ENCODE results near the gene SLC34A3. TPM values are rescaled to one million over a fixed set of nuclear protein-coding genes. Genes with fewer than 3 reads are reported as not detected.

The SLC34A3 gene
- total RNA-seq, 1 experiment from 2014 or later: 0.13 TPM

DNA sequence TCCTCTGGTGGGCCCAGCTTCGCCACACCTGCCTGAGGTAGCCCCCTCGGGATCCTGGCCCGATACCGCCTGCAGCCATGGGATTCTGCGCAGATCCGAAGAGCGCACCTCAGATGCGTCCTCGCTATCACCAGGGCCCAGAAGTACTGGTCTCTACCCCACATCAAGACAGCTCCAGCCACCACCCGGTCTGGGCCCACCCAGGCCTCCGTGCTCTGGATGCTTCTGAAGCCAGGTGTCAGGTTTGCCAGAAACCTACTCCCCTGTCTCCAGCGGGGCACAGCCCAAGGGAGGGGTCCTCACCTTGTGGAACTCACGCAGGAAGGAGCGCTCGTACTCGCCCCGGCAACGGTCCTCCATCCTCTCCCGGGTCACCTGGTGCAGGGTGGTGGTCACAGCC is 44.8 kb upstream of the SLC34A3 start:
- H3K27me3 Mint-ChIP-seq (ENCODE audit: low read depth): no peaks in the 10 kb centered on the region; the same call in 1 of the 2 replicates
- POLR2A ChIA-PET: no interaction called here
- H3K4me1 Mint-ChIP-seq: peaks cover 20% of the 10 kb centered on the region
- no peak overlapping the region for H3K4me3 Mint-ChIP-seq
- no peak for TF ChIP-seq CREM (CRISPR knock-in tag; IDR thresholded peaks at IDR 0.05)
- ATAC-seq (no peak), DNase-seq (ENCODE audit: low spot score) (no peak)
- H3K36me3 Mint-ChIP-seq: peaks cover 9% of the 10 kb centered on the region
- H3K9me3 Mint-ChIP-seq: no peaks in the 10 kb centered on the region
- CTCF ChIA-PET: no interaction called here
- H3K27ac Mint-ChIP-seq: no peak overlapping the region

DNA sequence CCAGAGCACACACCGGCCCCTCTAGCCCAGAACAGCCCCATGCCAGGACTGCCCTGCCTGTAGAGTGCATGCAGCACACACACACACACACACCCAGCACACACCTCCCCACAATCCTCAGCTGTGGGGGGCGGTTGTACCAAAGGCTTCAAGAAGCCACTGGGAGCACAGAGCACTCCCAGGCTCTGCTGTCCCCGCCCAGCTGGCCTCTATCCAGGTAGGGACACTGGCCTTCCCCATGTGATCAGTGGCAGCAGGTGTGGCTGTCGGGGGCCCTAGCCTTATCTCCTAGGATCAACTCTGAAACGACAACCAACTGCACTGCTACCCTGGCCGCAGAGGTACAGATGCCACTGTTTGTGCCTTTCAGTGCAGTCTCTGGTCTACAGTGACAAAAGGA is 44.3 kb upstream of the SLC34A3 start:
- peaks cover 9% of the 10 kb centered on the region for H3K36me3 Mint-ChIP-seq
- POLR2A ChIA-PET: no interaction called here
- peak overlapping the region; percentile 91 for H3K4me3 Mint-ChIP-seq
- TF ChIP-seq RELA (CRISPR knock-in tag; IDR thresholded peaks at IDR 0.05; ENCODE audit: borderline replicate concordance) (no peak), ELF4 (CRISPR knock-in tag; IDR thresholded peaks at IDR 0.05; ENCODE audit: low read depth) (no peak), TCF7 (CRISPR knock-in tag; IDR thresholded peaks at IDR 0.05; ENCODE audit: low read depth) (no peak), JUN (CRISPR knock-in tag; IDR thresholded peaks at IDR 0.05) (no peak), ERG (CRISPR knock-in tag; IDR thresholded peaks at IDR 0.05) (no peak), TP53 (CRISPR knock-in tag; IDR thresholded peaks at IDR 0.05) (no peak), KAT7 (CRISPR knock-in tag; IDR thresholded peaks at IDR 0.05; ENCODE audit: borderline replicate concordance) (no peak), CREB1 (CRISPR knock-in tag; IDR thresholded peaks at IDR 0.05) (no peak), ZNF671 (CRISPR knock-in tag; IDR thresholded peaks at IDR 0.05) (no peak), FOXP1 (CRISPR knock-in tag; IDR thresholded peaks at IDR 0.05; ENCODE audit: borderline replicate concordance) (no peak), NFATC4 (CRISPR knock-in tag; IDR thresholded peaks at IDR 0.05) (no peak), ZNF317 (CRISPR knock-in tag; IDR thresholded peaks at IDR 0.05; ENCODE audit: borderline replicate concordance, low read depth) (no peak), IRF2 (CRISPR knock-in tag; IDR thresholded peaks at IDR 0.05; ENCODE audit: borderline replicate concordance, low read depth) (no peak), GTF2I (CRISPR knock-in tag; conservative IDR thresholded peaks at IDR 0.05) (no peak), NFE2L1 (CRISPR knock-in tag; IDR thresholded peaks at IDR 0.05) (no peak), CDX4 (CRISPR knock-in tag; IDR thresholded peaks at IDR 0.05; ENCODE audit: borderline replicate concordance) (no peak), MXD4 (CRISPR knock-in tag; IDR thresholded peaks at IDR 0.05; ENCODE audit: borderline replicate concordance) (no peak)
- TF ChIP-seq, protein P1, sequence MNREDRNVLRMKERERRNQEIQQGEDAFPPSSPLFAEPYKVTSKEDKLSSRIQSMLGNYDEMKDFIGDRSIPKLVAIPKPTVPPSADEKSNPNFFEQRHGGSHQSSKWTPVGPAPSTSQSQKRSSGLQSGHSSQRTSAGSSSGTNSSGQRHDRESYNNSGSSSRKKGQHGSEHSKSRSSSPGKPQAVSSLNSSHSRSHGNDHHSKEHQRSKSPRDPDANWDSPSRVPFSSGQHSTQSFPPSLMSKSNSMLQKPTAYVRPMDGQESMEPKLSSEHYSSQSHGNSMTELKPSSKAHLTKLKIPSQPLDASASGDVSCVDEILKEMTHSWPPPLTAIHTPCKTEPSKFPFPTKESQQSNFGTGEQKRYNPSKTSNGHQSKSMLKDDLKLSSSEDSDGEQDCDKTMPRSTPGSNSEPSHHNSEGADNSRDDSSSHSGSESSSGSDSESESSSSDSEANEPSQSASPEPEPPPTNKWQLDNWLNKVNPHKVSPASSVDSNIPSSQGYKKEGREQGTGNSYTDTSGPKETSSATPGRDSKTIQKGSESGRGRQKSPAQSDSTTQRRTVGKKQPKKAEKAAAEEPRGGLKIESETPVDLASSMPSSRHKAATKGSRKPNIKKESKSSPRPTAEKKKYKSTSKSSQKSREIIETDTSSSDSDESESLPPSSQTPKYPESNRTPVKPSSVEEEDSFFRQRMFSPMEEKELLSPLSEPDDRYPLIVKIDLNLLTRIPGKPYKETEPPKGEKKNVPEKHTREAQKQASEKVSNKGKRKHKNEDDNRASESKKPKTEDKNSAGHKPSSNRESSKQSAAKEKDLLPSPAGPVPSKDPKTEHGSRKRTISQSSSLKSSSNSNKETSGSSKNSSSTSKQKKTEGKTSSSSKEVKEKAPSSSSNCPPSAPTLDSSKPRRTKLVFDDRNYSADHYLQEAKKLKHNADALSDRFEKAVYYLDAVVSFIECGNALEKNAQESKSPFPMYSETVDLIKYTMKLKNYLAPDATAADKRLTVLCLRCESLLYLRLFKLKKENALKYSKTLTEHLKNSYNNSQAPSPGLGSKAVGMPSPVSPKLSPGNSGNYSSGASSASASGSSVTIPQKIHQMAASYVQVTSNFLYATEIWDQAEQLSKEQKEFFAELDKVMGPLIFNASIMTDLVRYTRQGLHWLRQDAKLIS (CRISPR knock-in tag; IDR thresholded peaks at IDR 0.05; ENCODE audit: borderline replicate concordance): no peak
- TF ChIP-seq, protein P2, sequence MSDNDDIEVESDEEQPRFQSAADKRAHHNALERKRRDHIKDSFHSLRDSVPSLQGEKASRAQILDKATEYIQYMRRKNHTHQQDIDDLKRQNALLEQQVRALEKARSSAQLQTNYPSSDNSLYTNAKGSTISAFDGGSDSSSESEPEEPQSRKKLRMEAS (CRISPR knock-in tag; IDR thresholded peaks at IDR 0.05): no peak
- TF ChIP-seq, protein P3, sequence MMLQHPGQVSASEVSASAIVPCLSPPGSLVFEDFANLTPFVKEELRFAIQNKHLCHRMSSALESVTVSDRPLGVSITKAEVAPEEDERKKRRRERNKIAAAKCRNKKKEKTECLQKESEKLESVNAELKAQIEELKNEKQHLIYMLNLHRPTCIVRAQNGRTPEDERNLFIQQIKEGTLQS (CRISPR knock-in tag; conservative IDR thresholded peaks at IDR 0.05): no peak
- CTCF ChIA-PET: interaction anchor here (1.8 kb wide), 1 partner anchor 50 kb away, joined by 6 read pairs; no protein-coding TSS in a partner anchor
- H3K9me3 Mint-ChIP-seq: no peaks in the 10 kb centered on the region
- DNase-seq (ENCODE audit: low spot score) (no peak), ATAC-seq (no peak)
- no peaks in the 10 kb centered on the region; the same call in 1 of the 2 replicates for H3K27me3 Mint-ChIP-seq (ENCODE audit: low read depth)
- peaks cover 20% of the 10 kb centered on the region for H3K4me1 Mint-ChIP-seq
- no peak overlapping the region for H3K27ac Mint-ChIP-seq

Data from WTC11 (cell line).